ENCODE results near the gene WDFY4.

The WDFY4 gene

GRCh38 chr10:48744587-48744986 is 59.9 kb downstream of the WDFY4 start:
- TF ChIP-seq CTCF (conservative IDR thresholded peaks at IDR 0.05; ENCODE audit: low read depth, low read length) = no peak
- no peak for DNase-seq (ENCODE audit: low read depth)
- no peak overlapping the region for H3K4me3 ChIP-seq (ENCODE audit: low read depth, low read length)

- no peak overlapping the region for H3K4me3 ChIP-seq (ENCODE audit: low read depth, low read length)
- no peak for TF ChIP-seq CTCF (conservative IDR thresholded peaks at IDR 0.05; ENCODE audit: low read depth, low read length)
- DNase-seq (ENCODE audit: low read depth) = no peak
Measured at GRCh38 chr10:48745662-48746245, 61.1 kb downstream of the WDFY4 start.

- no peak for TF ChIP-seq CTCF (conservative IDR thresholded peaks at IDR 0.05; ENCODE audit: low read depth, low read length)
- no peak for DNase-seq (ENCODE audit: low read depth)
- H3K4me3 ChIP-seq (ENCODE audit: low read depth, low read length) = no peak overlapping the region
Measured at GRCh38 chr10:48748573-48748972, 63.9 kb downstream of the WDFY4 start.

GRCh38 chr10:48749254-48749787 is 64.6 kb downstream of the WDFY4 start:
- H3K4me3 ChIP-seq (ENCODE audit: low read depth, low read length) = no peak overlapping the region
- no peak for TF ChIP-seq CTCF (conservative IDR thresholded peaks at IDR 0.05; ENCODE audit: low read depth, low read length)
- no peak for DNase-seq (ENCODE audit: low read depth)

GRCh38 chr10:48750019-48750418 is 65.3 kb downstream of the WDFY4 start:
- DNase-seq (ENCODE audit: low read depth) = no peak

GRCh38 chr10:48750991-48751390 is 66.3 kb downstream of the WDFY4 start:
- TF ChIP-seq CTCF (conservative IDR thresholded peaks at IDR 0.05; ENCODE audit: low read depth, low read length) = no peak

More at GRCh38 chr10:48750019-48750418, 65.3 kb downstream of the WDFY4 start:
- no peak for TF ChIP-seq CTCF (conservative IDR thresholded peaks at IDR 0.05; ENCODE audit: low read depth, low read length)
- no peak overlapping the region for H3K4me3 ChIP-seq (ENCODE audit: low read depth, low read length)

GRCh38 chr10:48751730-48752129 is 67.1 kb downstream of the WDFY4 start:
- TF ChIP-seq CTCF (conservative IDR thresholded peaks at IDR 0.05; ENCODE audit: low read depth, low read length) = no peak
- DNase-seq (ENCODE audit: low read depth) = no peak
- no peak overlapping the region for H3K4me3 ChIP-seq (ENCODE audit: low read depth, low read length)

More at GRCh38 chr10:48750991-48751390, 66.3 kb downstream of the WDFY4 start:
- H3K4me3 ChIP-seq (ENCODE audit: low read depth, low read length) = no peak overlapping the region
- no peak for DNase-seq (ENCODE audit: low read depth)

Measured in choroid plexus epithelial cell (primary cell).